Heart right ventricle (tissue), 16 donors: ENCODE measurements around the gene LUC7L. TPM values are rescaled to one million over a fixed set of nuclear protein-coding genes. Genes with fewer than 3 reads are reported as not detected.

Source experiments
- ATAC-seq, 8 donors: fragments of 200-7000 bp; cut with Tn5 transposase; one replicate each; pipeline ENCODE4 v1.9.1; 2020; ENCODE audit warnings: mild to moderate bottlenecking in 8 of 8, moderate library complexity in 8 of 8, moderate number of reproducible peaks in 1 of 8
- DNase-seq, 2 donors: peaks; one replicate each; pipeline ENCODE4 v3.0.0-alpha.2; 2020
- H3K27ac ChIP-seq, 10 donors: fragments of 200-600 bp; sonication (generic) in 2 of 10; one replicate each; pipeline versions ENCODE4 v1.5.0 to v1.8.0; 2020 to 2022; ENCODE audit warnings: mild to moderate bottlenecking in 3 of 10
- H3K27me3 ChIP-seq, 7 donors: fragments of 200-600 bp; one replicate each; pipeline ENCODE4 v1.8.0; 2021 to 2022; ENCODE audit warnings: mild to moderate bottlenecking in 2 of 7
- H3K36me3 ChIP-seq, 9 donors: fragments of 200-600 bp; sonication (generic) in 1 of 9; one replicate each; pipeline versions ENCODE4 v1.5.0 to v1.8.0; 2020 to 2022; ENCODE audit warnings: mild to moderate bottlenecking in 2 of 9
- H3K4me1 ChIP-seq, 9 donors: fragments of 200-600 bp; sonication (generic) in 1 of 9; one replicate each; pipeline versions ENCODE4 v1.5.0 to v1.8.0; 2020 to 2022; ENCODE audit warnings: mild to moderate bottlenecking in 4 of 9
- H3K4me3 ChIP-seq, 10 donors: fragments of 200-600 bp; sonication (generic) in 2 of 10; one replicate each; pipeline versions ENCODE4 v1.5.0 to v1.8.0; 2020 to 2022; ENCODE audit warnings: mild to moderate bottlenecking in 7 of 10, moderate library complexity in 2 of 10
- H3K9me3 ChIP-seq, 11 donors: fragments of 200-600 bp in 10 of 11; sonication (generic) in 2 of 11; one replicate each; pipeline versions ENCODE4 v1.5.0 to v1.8.0; 2013 to 2022; ENCODE audit warnings: mild to moderate bottlenecking in 2 of 11, control low read depth in 1 of 11, moderate library complexity in 1 of 11
- CTCF ChIP-seq, 9 donors: fragments of 200-600 bp; sonication (generic) in 2 of 9; IDR thresholded peaks; one replicate each; pipeline versions ENCODE4 v1.5.0 to v1.8.0; 2021 to 2022; ENCODE audit warnings: antibody characterized with exemption in 9 of 9, mild to moderate bottlenecking in 5 of 9, moderate library complexity in 1 of 9
- WGBS, 2 donors: extraction: QIAGEN DNeasy Blood & Tissue Kit; methylation state at CpG; one replicate each; pipeline ENCODE4 v1.1.7; 2013; ENCODE audit warnings: inconsistent platforms in 1 of 2; 5-methylcytosine and 5-hydroxymethylcytosine counted together
- intact Hi-C, 10 donors: fragments of 100-400 bp; cut with DNase I; formaldehyde crosslinking; loops; one replicate each; pipeline versions ENCODE4 v1.11.1 to v1.14.2; 2022
- polyA plus RNA-seq, 2 donors: library from polyadenylated mRNA; stranded (reverse); fragments of 200-250 nt; gene quantifications; one replicate each; pipeline ENCODE4 v1.2.3, GENCODE V29; 2013
- total RNA-seq, 10 donors: library from RNA; stranded (reverse); fragmentation: NEBNext Ultra II Directional in 3 of 10; extraction: Animal tissue kit (Norgen Biotek cat#: 25700) in 3 of 10; gene quantifications; one replicate each; pipeline versions ENCODE4 v1.2.1 to v1.2.4, GENCODE V29; 2021 to 2023
- donor health status: Arrhythmogenic right ventricular cardiomyopathy.
- donor health status: ischemic (EF 13 %, LVEDD 7.1; RV severe dilation, severe dysfunction).
- donor health status: healthy with polysubstance abuse.
- donor health status: DM: no; HTN: yes; CAD: no.
- donor health status: DM: no; HTN: no; CAD: no.
- donor health status: ischemic (EF 25% LVEDD 6.9; RV normal size, moderate dysfunction).
- donor health status: ischemic (EF 25% LVEDD 5.7; RV mildly dilated, moderate dysfunction).
- donor health status: healthy.
- donor health status: DM: yes; HTN: yes; CAD: no.
- donor health status: Ischemic cardiomyopathy.
- donor health status: ischemic (EF 35%, LVEDD 5.7; RV mildly dilated, moderate dysfunction).
- donor health status: nonischemic (EF 11% LVEDD 7.7; RV severe dilation, severe dysfunction).
- donor health status: DM: yes; HTN: yes; CAD: no.
- donor health status: PGD.
- donor health status: ischemic (EF 29% LVEDD 5.4; RV normal size, mild dysfunction).
- donor health status: nonischemic (EF 23%, LVEDD 6.1; RV moderate dilation, normal function).

LUC7L gene
- total and polyA plus RNA-seq, 12 donors = 14.4 to 139 (median 20.8) TPM

DNA sequence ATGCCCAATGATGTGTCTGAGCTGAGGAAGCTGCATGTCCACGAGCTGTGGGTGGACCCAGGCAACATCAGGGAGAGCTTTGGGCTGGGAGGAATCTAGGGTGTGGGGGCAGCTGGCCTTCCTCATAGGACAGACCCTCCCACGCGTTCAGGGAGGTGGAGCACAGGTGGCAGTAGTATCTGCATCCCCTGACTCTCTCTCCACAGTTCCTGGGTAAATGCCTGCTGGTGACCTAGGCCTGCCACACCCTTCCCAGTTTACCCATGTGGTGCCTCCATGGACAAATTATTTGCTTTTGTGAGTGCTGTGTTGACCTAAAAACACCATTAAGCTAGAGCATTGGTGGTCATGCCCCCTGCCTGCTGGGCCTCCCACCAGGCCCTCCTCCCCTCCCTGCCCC lies 60.2 kb downstream of the LUC7L start:
- 26 to 29% methylated on average over 3 of the region's 3 CpGs for WGBS, 2 donors
- no peak overlapping the region for H3K4me3 ChIP-seq
- H3K36me3 ChIP-seq = no peaks in the 10 kb centered on the region
- peaks cover 0 to 23% (median 18%) of the 10 kb centered on the region in 9 donors for H3K4me1 ChIP-seq
- H3K27me3 ChIP-seq = peaks cover 37 to 79% (median 73%) of the 10 kb centered on the region in 7 donors
- TF ChIP-seq CTCF (IDR thresholded peaks at IDR 0.05) = no peak
- ATAC-seq (no peak), DNase-seq (no peak)
- H3K27ac ChIP-seq = no peak overlapping the region
- intact Hi-C loops = no loop called here
- H3K9me3 ChIP-seq = no peaks in the 10 kb centered on the region

DNA sequence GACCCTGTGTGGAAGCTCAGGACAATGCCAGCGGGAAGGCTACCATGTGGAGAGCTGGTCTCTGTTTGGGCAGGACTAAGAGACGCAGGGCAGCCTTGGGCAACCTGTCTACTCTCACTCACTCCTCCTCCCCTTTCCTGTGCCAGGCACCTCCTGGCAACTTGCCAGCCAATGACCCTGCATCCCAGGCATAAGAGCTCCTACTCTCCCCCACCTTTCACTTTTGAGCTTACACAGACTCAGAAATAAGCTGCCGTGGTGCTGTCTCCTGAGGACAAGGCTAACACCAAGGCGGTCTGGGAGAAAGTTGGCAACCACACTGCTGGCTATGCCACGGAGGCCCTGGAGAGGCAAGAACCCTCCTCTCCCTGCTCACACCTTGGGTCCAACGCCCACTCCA lies 60.8 kb downstream of the LUC7L start:
- H3K27me3 ChIP-seq = peaks cover 37 to 75% (median 71%) of the 10 kb centered on the region in 7 donors
- H3K36me3 ChIP-seq = no peaks in the 10 kb centered on the region
- ATAC-seq = no peak
- H3K9me3 ChIP-seq = no peaks in the 10 kb centered on the region
- 45 to 48% methylated on average over 6 of the region's 6 CpGs for WGBS, 2 donors
- no peak for TF ChIP-seq CTCF (IDR thresholded peaks at IDR 0.05)
- peaks cover 0 to 23% (median 18%) of the 10 kb centered on the region in 9 donors for H3K4me1 ChIP-seq
- DNase-seq = no peak
- no peak overlapping the region for H3K27ac ChIP-seq
- intact Hi-C loops = no loop called here
- no peak overlapping the region for H3K4me3 ChIP-seq

GRCh38 chr16:167122-167690 lies 62.0 kb downstream of the LUC7L start:
- H3K27ac ChIP-seq = no peak overlapping the region
- 7 to 9% methylated on average over 11 of the region's 11 CpGs for WGBS, 2 donors
- H3K4me3 ChIP-seq = no peak overlapping the region
- intact Hi-C loops = no loop called here
- H3K4me1 ChIP-seq = peaks cover 0 to 23% (median 18%) of the 10 kb centered on the region in 9 donors
- H3K9me3 ChIP-seq = no peaks in the 10 kb centered on the region
- no peaks in the 10 kb centered on the region for H3K36me3 ChIP-seq
- no peak for TF ChIP-seq CTCF (IDR thresholded peaks at IDR 0.05)
- peaks cover 37 to 75% (median 73%) of the 10 kb centered on the region in 7 donors for H3K27me3 ChIP-seq
- DNase-seq = no peak
- ATAC-seq = no peak

GRCh38 chr16:166375-167121 lies 62.7 kb downstream of the LUC7L start:
- intact Hi-C loops = no loop called here
- Histone ChIP-seq H3K9me3 (no peaks in the 10 kb centered on the region), H3K4me1 (peaks cover 0 to 23% (median 18%) of the 10 kb centered on the region in 9 donors), H3K27ac (no peak overlapping the region), H3K4me3 (peak overlapping the region in 2 of 10 donors; percentile 1 to 22), H3K27me3 (peaks cover 37 to 79% (median 70%) of the 10 kb centered on the region in 7 donors), H3K36me3 (no peaks in the 10 kb centered on the region)
- DNase-seq (no peak), ATAC-seq (no peak)
- TF ChIP-seq CTCF (IDR thresholded peaks at IDR 0.05) = no peak
- WGBS, 2 donors = 4 to 5% methylated on average over 45 of the region's 45 CpGs
